ENCODE measurements around the gene CYP19A1. TPM values are rescaled to one million over a fixed set of nuclear protein-coding genes. Genes with fewer than 3 reads are reported as not detected.

Gene CYP19A1
- total and polyA plus RNA-seq, 10 of the 15 experiments (the other 5 are each of a cell fraction or from before 2014, with no cell fraction given), result 0.08 to 1.8 (median 0.70) TPM

DNA sequence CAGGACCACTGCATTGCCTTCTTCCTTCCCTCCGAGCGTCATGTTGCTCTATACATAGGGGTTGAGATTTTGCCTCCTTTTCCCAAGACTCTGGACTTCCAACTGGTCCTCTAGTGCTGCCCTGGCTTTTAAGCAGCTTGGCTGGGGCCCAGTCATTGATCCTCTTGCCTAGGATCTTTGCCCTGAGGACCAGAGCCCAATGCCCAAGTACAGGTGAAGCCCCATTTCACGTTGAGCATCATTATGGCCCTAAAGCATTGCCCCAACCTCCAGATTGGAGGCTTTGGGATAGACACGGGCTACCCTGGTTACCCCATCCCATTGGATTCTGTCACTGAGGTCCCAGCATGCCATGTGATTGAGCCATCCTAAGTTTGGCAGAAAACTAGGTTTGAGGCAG is 47.7 kb downstream of the CYP19A1 start:
- ATAC-seq (no peak), DNase-seq (ENCODE audit: low read depth, low spot score) (no peak), FAIRE-seq (no peak)
- SMC1A ChIA-PET (ENCODE audit: uncharacterized antibody, unreplicated experiment), result no interaction called here
- CTCF ChIA-PET, result no interaction called here
- no peaks in the 10 kb centered on the region for H3K9me3 ChIP-seq (replicated peaks; ENCODE audit: control insufficient read depth, insufficient read depth, low read length)
- in situ Hi-C loops (cut with MboI), result no loop called here
- H3K4me1 ChIP-seq (ENCODE audit: control insufficient read depth, insufficient read depth, low read length), result no peaks in the 10 kb centered on the region
- H3K27ac ChIP-seq (ENCODE audit: control insufficient read depth, insufficient read depth), result no peak overlapping the region
- H2AFZ ChIP-seq (ENCODE audit: control insufficient read depth, low read depth, low read length), result no peak overlapping the region
- intact Hi-C loops (cut with micrococcal nuclease; ENCODE audit: unreplicated experiment), result no loop called here
- 17% methylated on average over 4 of the region's 4 CpGs for WGBS (ENCODE audit: insufficient coverage, insufficient replicate concordance, low lambda C conversion rate, missing lambda C conversion rate)
- H3K9ac ChIP-seq (ENCODE audit: control insufficient read depth, insufficient read depth, low read length), result no peak overlapping the region
- POLR2A ChIA-PET, result no interaction called here
- H3K79me2 ChIP-seq (ENCODE audit: control insufficient read depth, insufficient read depth, low read length), result no peaks in the 10 kb centered on the region
- RAD21 ChIA-PET (ENCODE audit: unreplicated experiment), result no interaction called here
- no peak overlapping the region for H3K4me2 ChIP-seq (ENCODE audit: control insufficient read depth, insufficient read depth)
- TF ChIP-seq RUNX3 (IDR thresholded peaks at IDR 0.05; ENCODE audit: low read length) (no peak), YY1 (IDR thresholded peaks at IDR 0.05; ENCODE audit: low read depth, low read length) (no peak), EP300 (IDR thresholded peaks at IDR 0.05; ENCODE audit: borderline replicate concordance in 1 of 2, control insufficient read depth in 1 of 2, low read depth in 2 of 2, low read length in 2 of 2) (no peak), RCOR1 (conservative IDR thresholded peaks at IDR 0.05; ENCODE audit: low read depth, low read length) (no peak)
- H4K20me1 ChIP-seq (ENCODE audit: control insufficient read depth, insufficient read depth), result no peaks in the 10 kb centered on the region; the same call in 1 of the 2 replicates
- BruUV-seq (replicated peaks), result no TSS peak
- no peaks in the 10 kb centered on the region for H3K36me3 ChIP-seq (ENCODE audit: control insufficient read depth in 2 of 2, insufficient read depth in 2 of 2, low read length in 1 of 2)
- no peak overlapping the region for H3K4me3 ChIP-seq
- peaks cover 0 to 1% of the 10 kb centered on the region in 2 experiments; a peak in 3 of 4 replicates for H3K27me3 ChIP-seq (replicated peaks in 1 of 2; ENCODE audit: control insufficient read depth in 2 of 2, insufficient read depth in 2 of 2, low read length in 1 of 2)

DNA sequence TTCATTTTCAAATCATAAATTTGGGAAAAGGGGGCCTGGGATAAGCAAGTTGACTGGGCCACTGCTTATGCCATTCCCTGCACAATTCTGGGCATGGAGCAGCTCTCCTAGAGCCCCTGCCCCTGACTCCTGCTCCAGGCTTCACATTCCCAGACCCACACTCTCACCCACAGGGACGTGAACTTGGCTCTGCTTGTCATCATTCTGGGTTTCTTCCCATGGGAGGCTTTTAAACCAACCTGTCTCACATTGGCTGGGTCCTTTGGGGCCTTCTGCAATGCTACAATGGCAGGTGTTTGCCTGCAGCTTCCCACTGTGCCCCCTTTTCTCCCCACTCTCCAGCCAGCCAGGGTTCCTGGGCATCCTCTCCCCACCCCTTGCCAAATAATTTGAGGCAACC is 49.1 kb downstream of the CYP19A1 start:
- TF ChIP-seq ATF7 (IDR thresholded peaks at IDR 0.05; ENCODE audit: low read depth) (no peak), EED (IDR thresholded peaks at IDR 0.05; ENCODE audit: low read depth) (no peak), SIX5 (IDR thresholded peaks at IDR 0.05; ENCODE audit: low read depth, low read length, severe bottlenecking) (no peak)
- TF ChIP-seq, protein P1, sequence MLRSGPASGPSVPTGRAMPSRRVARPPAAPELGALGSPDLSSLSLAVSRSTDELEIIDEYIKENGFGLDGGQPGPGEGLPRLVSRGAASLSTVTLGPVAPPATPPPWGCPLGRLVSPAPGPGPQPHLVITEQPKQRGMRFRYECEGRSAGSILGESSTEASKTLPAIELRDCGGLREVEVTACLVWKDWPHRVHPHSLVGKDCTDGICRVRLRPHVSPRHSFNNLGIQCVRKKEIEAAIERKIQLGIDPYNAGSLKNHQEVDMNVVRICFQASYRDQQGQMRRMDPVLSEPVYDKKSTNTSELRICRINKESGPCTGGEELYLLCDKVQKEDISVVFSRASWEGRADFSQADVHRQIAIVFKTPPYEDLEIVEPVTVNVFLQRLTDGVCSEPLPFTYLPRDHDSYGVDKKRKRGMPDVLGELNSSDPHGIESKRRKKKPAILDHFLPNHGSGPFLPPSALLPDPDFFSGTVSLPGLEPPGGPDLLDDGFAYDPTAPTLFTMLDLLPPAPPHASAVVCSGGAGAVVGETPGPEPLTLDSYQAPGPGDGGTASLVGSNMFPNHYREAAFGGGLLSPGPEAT (IDR thresholded peaks at IDR 0.05; ENCODE audit: low read depth), result no peak
- Histone ChIP-seq H3K4me3 (no peak overlapping the region), H3K79me2 (ENCODE audit: control insufficient read depth, insufficient read depth, low read length) (no peaks in the 10 kb centered on the region), H2AFZ (ENCODE audit: control insufficient read depth, low read depth, low read length) (no peak overlapping the region), H4K20me1 (ENCODE audit: control insufficient read depth, insufficient read depth) (no peaks in the 10 kb centered on the region; the same call in 1 of the 2 replicates), H3K36me3 (ENCODE audit: control insufficient read depth in 2 of 2, insufficient read depth in 2 of 2, low read length in 1 of 2) (no peaks in the 10 kb centered on the region), H3K27me3 (replicated peaks in 1 of 2; ENCODE audit: control insufficient read depth in 2 of 2, insufficient read depth in 2 of 2, low read length in 1 of 2) (peaks cover 0 to 1% of the 10 kb centered on the region in 2 experiments; a peak in 3 of 4 replicates), H3K9me3 (replicated peaks; ENCODE audit: control insufficient read depth, insufficient read depth, low read length) (no peaks in the 10 kb centered on the region), H3K4me2 (ENCODE audit: control insufficient read depth, insufficient read depth) (no peak overlapping the region), H3K27ac (ENCODE audit: control insufficient read depth, insufficient read depth) (no peak overlapping the region), H3K9ac (ENCODE audit: control insufficient read depth, insufficient read depth, low read length) (no peak overlapping the region), H3K4me1 (ENCODE audit: control insufficient read depth, insufficient read depth, low read length) (no peaks in the 10 kb centered on the region)
- ATAC-seq, result no peak
- SMC1A ChIA-PET (ENCODE audit: uncharacterized antibody, unreplicated experiment), result interaction anchor here (0.8 kb wide), 1 partner anchor 21 kb away, joined by 3 read pairs; no protein-coding TSS in a partner anchor
- intact Hi-C loops (cut with micrococcal nuclease; ENCODE audit: unreplicated experiment) (no loop called here), in situ Hi-C loops (cut with MboI) (loop anchor here (5.0 kb wide), 1 partner anchor 93 kb away; no protein-coding TSS in a partner anchor)
- RAD21 ChIA-PET (ENCODE audit: unreplicated experiment), result no interaction called here
- CTCF ChIA-PET, result no interaction called here
- FAIRE-seq, result no peak
- no TSS peak for BruUV-seq (replicated peaks)
- WGBS (ENCODE audit: insufficient coverage, insufficient replicate concordance, low lambda C conversion rate, missing lambda C conversion rate), result 0% methylated on average over 1 of the region's 1 CpG
- POLR2A ChIA-PET, result no interaction called here
- DNase-seq (ENCODE audit: low read depth, low spot score), result no peak
